GM21360 (cell line): ENCODE measurements around the gene LMF1.

Experiments
- ATAC-seq: cut with Tn5 transposase; IDR thresholded peaks from one replicate; pipeline ENCODE4 v1.9.1; 2021; ENCODE audit warnings: mild to moderate bottlenecking, moderate library complexity; ENCODE audit not compliant: unreplicated experiment

Gene LMF1

DNA sequence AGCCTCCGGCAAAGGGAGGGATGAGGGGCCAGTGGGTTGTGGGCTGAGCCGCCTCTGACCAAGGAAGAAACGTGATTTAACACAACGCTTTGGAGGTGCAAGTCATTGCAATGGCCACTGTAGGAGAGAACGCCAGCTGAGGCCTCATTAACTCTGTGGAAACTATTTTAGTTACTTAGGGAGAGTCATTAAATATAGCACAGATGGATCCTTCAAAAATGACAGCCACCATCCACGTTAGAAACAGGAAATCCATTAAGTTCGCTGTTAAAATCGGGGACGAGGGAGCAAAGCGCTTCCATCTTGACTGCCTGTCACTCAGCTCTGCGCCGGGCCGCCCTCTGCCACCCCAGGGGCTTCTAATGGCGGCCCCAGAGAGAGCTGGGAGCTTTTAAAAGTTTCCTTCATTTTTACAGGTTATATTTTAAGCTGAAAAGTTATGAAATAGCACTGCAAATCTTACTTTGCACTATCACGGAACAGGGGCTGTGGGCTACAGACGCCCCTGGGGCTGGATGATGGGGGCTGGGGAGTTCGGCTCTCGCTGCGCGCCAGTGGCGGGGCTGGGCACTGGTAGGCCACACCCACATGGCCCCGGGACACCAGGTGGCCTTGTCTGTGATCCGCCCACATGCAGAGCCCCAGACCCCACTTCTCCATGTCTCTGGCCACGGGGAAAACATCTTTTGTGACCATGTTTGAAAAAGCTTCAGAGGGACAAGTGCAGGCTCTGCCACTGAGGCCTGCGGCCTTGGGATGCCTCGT, 54.6 kb downstream of the LMF1 start:
- no peak for ATAC-seq

DNA sequence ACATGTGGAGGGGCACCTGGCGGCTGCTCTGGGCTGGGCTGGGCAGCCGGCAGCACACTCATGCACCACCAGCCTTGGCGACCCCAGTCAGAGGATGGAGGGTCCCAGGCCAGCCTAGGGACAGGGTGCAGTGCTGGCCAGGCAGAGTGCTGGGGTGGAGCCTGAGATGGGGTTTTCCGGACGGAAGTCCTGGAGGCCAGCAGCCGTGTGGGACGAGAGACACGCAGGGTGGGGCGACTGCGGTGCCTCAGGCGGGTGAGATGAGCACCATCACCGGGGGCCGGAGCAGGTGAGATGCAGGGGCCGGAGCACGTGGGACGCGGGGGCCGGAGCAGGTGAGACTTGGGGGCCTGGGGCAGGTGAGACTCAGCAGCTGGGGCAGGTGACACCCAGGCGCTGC, 55.2 kb downstream of the LMF1 start:
- ATAC-seq, result no peak

DNA sequence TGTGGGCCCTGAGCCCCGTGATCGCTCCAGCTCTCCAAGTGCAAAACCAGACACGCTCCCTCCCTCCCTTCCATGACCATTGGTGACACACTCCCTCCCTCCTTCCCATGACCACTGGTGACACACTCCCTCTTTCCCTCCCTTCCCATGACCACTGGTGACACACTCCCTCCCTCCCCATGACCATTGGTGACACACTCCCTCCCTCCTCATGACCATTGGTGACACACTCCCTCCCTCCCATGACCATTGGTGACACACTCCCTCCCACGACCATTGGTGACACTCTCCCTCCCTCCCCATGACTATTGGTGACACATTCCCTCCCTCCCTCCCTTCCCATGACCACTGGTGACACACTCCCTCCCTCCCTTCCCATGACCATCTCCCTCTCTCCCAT, 56.3 kb downstream of the LMF1 start:
- ATAC-seq, result no peak

DNA sequence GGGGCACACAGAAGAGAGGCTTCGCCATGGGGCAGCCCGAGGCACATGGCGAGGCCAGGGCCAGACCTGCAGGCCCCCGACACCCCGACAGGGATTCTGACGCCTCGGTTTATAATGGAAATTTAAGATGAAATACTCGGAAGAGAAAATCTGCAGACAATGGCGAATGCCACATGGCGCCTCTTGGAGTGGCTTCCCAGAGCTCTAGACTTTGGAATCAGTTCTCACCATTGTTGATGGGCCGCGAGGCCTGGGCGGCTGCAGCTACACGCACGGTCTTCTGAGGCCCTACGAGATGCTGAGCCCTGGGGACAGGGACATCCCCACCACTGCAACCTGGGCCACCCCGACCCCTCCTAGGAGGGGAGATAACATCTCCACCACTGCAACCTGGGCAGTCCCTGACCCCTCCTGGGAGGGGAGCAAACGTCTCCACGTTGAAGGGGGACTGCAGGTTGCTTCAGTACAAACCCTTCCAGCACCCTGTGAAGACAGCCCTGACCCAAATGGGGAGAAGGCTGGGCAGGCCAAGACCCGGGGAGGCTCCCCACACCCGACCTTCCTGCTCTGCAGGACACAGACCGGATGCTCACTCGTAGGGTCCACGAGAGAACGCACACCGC, 56.9 kb downstream of the LMF1 start:
- ATAC-seq, result no peak

DNA sequence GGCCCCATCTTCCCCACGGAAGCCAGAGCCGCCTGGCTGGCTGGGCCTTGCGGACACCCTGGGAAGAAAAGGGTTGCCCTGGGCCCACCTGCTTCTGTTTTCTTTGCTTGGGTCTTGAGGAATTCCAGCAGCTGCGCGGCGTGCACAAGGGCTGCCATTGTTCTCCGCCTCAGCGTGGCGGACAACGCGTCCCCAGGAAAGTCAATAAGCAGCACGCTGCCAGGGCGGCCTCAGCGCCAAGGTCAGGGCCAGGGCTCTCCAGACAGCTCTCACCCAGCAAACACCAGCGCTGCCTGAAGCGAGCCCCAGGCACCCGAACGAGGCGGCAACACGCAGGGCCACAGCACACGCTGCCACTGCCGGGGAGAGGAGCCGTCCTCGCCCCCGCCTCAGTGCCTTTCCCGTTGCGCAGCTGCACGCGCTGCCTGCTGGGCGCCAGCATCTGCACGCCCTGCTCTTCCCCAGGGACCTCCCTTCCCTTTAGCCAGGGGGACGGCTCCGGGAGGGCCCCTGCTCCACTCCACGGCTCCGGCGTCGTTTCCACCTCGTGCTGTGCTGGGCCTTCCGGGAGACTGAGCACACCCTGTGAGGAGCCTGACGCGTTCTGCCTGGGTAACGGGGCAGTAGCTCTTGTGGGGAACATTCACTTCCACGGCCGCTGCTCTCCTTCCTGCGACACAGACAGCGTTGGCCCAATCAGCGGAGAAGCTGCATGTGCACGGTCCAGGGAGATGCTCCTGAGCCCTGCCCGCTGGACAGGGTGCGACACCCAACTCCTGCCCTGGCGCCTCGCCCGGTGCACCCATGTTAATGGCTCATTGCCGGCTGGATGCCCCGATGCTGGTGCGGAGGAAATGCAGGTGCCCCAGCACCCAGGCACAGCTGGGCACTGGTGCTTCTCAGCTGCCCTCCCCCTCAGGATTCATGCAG, 57.8 kb downstream of the LMF1 start:
- ATAC-seq, result no peak

DNA sequence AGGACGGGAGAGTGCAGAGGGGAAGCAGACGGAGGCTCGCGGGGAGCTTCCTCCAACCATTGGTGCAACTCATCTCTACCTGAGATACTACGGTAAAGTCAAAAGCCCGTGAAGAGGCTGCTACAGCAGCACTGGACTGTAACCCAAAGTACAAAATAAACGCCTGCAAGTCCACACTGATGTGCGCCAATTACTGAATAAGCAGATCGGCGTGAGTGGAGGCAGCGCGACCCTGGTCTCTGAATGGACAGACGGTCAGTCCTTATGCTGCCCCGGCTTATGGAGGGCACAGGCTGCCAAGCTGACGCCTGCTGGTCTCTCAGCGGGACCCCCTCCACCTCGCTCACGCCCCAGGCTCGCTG, 58.5 kb downstream of the LMF1 start:
- ATAC-seq, result no peak

DNA sequence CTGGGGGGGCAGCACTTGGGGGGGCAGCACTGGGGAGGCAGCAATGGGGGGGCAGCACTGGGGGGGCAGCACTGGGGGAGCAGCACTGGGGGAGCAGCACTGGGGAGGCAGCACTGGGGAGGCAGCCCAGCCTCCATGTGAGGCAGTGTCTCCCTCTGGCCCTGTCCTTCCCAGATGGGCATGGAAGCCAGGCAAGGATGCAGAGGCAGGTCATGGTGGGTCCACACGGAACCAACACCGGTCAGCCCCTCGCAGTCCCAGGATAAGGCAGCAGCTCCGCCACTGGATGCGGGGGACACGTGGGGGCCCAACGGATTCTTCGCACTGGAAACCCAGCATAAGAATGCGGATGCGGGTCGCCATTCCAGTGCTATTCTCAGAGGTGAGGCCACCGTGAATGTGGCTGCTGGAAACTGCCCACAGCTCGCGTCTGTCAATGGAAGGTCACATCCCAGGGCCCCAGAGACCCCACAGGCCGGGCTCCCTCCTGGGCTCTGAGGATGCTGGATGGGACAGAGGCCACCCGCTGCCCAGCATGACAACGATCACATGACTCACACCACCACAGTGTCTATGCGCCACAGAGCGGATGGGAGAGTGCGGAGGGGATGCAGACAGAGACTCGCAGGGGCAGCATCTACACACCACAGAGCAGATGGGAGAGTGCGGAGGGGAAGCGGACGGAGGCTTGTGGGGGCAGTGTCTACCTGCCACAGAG, 59.0 kb downstream of the LMF1 start:
- no peak for ATAC-seq

DNA sequence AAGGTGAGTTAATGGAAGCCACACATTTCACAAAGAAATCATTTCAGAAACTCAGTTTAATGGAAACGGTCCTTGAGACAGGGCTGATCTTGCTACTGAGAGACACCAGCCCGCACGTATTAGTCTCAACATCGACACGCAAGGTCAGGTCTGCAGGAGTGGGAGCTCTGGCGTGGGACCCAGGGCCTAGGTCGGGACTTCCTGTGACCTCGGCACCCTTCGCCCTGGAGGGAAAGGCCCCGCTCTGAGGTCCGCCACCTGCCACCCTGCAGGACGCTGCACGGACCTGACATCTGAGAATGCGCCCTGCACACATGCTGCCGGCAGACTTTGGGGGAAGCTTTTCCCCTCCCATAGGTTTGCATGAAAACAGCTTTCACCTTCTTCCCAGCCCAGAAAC, 59.7 kb downstream of the LMF1 start:
- ATAC-seq, result no peak

DNA sequence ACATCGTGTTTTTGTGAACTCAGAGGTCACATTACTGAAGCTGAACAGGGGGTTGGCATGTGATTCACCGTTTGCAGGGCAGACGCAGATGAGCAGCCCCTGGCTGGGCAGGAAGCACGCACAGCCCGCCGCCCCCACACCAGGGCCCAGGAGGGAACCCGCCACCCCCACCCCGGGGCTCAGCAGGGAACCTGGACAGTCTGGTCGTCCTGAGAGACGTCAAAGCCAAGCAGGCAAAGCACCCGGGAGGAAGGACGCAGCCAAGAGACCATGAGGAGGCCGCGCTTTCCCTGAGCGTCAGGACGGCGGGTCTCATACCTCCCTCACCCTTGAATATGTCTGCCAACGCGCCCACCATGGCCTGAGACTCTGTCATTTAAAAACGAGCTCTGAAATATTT, 60.6 kb downstream of the LMF1 start:
- ATAC-seq, result no peak

DNA sequence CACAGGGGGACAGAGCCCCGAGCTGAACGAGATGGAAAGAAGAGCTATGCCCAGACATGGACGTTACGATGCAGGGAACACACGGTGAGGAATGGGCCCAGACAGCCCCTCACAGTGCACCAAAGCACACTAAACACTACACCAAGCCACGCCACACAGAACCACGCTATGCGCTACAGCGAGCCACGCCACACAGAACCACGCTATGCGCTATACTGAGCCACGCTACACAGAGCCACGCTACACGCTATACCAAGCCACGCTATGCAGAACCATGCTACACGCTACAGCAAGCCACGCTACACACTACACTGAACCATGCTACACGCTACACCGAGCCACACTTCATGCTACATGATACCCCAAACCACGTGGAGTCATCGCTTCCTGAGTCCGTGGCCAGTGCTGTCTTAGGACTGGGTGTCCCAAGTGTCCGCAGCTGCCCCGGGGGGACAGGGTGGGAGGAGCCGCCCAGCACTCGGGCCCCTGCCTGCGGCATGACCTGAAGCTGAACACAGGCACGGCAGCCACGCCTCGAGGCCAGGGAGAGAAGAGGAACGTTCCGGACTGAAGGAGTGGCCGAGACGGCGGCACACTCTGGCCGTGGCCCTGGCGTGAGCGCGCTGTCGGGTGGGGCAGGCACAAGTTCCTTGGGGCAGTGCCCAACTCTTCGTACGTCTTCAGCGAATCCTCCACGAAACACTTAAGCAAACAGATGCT, 61.3 kb downstream of the LMF1 start:
- no peak for ATAC-seq

DNA sequence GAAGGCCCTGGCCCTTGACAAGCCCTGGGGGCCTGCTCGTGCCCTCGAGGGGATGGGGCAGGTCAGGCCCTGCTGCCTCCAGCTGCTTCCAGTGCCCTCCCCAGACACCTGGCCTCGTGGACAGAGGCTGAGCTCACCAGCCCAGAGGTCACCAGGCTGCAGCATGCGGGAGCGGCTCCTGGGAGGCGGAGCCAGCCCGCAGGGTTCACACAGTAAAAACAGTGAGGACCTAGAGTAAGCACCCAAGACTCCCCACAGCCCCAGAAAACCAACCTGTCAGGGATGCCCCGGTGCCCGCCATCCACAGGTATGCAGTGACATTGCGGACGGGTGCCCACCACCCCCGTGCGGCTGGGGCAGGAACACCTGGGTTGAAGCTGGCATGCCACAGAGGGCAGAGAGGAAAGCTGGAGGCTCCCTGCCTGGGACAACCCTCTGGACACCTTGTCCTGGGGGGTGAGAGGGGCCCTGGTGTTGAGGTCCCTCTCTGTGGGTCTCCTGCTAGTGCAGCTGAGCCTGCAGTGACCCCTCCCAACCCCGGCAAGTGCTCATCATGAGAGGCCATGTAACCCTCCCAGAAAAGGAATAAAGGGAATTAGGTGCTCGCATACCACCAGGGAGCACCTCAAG, 62.1 kb downstream of the LMF1 start:
- ATAC-seq, result no peak

DNA sequence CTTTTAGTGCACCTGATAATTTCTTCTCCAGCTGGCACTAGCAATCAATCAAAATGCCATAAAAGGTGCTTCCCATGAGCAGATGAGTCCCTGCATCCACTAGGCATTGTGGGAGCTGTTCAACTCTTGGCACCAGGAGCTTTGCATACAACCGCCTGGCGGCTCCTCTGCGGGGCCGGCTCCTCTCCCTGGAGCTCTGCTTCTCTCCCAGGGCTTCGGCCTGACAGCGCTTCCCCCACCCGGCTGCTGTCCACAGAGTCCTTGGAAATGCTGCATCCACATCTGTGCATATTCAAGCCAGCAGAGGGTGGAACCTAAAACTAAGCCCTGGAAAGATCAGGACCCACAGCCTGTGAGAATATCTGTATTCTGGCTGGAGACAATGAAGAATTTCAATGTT, 62.9 kb downstream of the LMF1 start:
- ATAC-seq, result no peak

DNA sequence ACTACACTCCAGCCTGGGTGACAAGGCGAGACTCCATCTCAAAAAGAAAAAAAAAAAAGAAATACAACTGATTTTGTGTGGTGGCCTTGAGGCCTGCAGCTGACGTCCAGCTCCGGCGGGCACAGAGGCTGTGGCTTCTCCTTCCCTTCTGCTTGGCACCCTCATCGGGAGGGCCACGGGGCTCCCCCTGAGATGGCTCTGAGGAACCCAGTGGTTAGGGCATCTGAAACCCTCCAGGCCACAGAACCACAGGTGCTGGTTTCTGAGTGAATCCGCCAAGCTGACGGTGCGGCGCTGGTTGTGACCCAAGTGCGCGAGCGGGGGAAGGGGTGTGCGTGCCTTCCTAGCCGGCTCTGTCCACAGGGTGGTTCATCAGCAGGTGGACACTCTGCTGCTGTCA, 63.4 kb downstream of the LMF1 start:
- no peak for ATAC-seq

DNA sequence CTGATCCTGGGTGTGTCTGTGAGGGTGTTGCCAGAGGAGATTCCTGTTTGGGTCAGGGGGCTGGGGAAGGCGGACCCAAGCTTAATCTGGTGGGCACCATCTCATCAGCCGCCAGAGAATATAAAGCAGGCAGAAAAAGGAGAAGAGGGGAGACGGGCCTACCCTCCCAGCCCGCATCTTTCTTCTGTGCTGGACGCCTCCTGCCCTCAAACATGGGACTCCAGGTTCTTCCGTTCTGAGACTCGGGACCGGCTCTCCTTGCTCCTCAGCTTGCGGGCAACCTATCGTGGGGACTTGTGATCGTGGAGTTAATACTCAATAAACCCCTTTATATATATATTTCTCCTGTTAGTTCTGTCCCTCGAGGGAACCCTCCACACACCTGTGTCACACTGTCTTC, 64.5 kb downstream of the LMF1 start:
- ATAC-seq, result no peak

DNA sequence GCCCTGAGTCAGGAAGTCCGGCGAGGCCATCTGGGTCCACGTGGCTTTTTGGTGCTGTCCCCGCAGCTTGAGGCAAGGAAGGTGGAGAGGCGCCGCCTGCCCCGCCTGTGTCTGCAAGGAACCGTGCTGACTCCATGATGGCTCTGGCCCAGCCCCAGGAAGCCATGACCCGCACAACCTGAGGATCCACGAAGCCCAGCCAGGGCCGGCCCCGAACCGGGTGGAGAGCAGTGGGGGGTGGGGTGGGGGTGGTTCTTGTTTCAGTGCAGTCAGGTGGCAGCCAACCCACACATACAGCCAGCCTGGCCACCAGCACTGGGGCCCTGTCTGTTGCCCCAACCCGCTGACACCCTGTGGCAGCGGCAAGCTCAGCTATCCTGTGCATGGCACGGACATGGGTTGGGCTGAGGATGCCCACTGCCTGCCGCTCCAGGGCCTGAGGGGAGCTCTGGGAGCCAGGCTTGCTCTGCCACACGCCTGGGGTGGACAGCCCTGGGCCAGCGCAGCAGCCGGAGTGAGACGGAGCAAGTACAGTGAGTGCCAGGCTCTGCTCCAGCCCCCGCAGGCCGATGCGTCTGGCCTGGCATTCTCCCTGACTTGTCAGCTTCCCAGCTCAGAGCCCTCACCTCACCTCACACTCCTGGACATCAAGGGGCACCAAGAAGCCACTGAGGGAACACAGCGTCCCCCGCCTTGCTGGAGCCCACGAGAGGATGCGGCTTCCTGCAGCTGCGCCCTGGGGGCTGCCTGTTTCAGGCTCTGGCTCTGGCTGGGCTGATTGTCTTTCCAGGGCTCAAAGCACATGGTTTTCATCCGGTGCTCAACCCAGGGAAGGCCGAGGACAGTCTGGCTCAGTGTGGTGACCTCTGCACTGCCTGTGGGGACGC, 68.8 kb downstream of the LMF1 start:
- no peak for ATAC-seq

DNA sequence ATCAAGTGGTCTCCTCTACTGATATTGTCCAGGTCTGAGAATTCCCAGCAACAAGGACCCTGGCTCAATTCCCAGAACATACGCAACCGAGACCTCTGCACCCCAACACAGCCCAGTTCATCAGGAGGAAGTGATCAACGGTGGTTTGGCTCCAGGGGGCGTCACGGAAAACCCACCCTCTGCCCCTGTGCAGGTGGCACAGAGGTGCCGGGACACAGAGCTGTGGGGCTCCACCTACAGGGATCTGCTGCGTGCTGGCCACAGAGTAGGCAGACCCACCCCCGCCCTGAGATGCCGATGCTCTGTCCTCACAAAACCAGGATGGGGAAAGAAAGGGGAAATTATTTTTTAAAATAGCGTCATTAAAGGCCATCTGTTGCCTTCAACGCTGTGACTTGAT, 69.6 kb downstream of the LMF1 start:
- ATAC-seq, result no peak

DNA sequence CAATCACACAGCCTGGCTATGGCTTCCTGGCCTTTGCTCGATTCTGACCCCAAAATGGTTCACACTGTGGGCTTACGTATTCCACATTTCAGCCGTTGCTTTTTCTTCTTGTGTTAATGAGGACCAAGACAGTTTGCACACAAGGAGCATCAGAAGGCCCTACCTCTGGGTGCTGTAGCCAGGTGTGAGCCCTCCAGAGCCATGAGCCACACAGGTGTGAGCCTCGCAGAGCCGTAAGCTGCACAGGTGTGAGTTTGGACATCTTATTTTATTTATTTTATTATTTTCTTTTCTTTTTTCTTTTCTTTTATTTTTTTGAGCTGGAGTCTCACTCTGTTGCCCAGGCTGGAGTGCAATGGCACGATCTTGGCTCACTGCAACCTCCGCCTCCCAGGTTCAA, 70.6 kb downstream of the LMF1 start:
- ATAC-seq, result no peak

DNA sequence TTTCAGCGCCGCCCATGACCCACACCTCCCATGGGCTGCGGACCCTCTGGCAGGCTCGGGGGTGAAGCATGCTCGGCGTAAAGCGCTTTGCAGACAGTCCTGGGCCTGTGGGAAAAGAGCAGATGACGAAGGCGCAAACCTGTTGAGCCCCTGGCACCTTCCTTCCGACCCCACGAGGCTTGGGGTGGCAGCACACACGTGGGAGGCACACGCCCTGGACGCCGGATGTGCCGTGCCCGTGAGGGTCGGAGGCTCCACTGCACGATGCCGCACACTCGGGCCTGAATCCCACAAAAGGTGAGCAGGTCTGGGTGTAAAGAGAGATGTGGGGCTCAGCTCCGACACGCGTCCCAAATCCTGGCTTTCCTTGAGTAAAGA, 71.1 kb downstream of the LMF1 start:
- no peak for ATAC-seq
